NCI-H446 (cell line): ENCODE measurements around the gene SPTAN1.
"Not testable (repeated sequence)": the region's sequence is repeated elsewhere in the genome, so short reads cannot be mapped to it uniquely, and the experiment has no call there.

Experiments
- DNase-seq, 2 experiments: peaks; one replicate each; lab custom pipeline; 2025; lab: John Stamatoyannopoulos, UW

Gene SPTAN1

DNA sequence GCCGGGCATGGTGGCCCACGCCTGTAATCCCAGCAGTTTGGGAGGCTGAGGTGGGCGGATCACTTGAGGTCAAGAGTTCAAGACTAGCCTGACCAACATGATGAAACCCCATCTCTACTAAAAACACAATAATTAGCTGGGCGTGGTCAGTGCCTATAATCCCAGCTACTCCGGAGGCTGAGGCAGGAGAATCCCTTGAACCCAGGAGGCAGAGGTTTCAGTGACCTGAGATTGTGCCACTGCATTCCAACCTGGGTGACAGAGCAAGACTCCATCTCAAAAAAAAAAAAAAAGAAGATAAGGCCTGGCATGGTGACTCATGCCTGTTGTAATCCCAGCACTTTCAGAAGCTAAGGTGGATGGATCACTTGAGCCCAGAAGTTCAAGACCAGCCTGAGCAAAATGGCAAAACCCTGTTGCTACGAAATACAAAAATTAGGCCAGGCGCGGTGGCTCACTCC, 114.1 kb downstream of the SPTAN1 start:
- not testable (repeated sequence) for DNase-seq

DNA sequence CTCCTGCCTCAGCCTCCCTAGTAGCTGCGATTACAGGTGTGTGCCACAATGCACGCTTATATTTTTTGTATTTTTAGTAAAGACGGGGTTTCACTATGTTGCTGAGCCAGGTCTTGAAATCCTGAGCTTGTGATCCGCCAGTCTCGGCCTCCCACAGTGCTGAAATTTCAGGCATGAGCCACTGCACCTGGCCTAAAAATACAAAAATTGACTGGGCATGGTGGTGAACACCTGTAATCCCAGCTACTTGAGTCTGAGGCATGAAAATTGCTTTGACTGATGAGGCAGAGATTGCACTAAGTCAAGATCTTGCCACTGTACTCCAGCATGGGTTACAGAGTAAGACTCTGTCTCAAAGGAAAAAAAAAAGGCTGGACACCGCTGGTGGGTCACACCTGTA, 117.4 kb downstream of the SPTAN1 start:
- DNase-seq: no peak

DNA sequence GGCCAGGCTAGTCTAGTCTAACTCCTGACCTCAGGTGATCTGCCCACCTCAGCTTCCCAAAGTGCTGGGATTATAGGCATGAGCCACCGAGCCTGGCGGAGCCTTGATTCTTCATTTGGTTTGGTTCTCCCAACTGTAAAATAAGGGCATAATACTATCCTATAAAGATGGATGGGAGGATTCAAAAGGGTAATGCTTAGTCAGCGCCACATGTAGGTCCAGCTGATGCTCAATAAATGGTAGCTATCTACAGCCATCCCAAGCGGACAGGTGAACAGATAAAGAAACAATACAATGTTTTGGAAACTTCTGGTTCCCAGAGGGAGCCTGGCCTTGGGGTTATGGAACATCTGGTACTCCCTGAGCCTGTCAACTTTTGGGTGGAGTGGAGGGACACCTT, 123.0 kb downstream of the SPTAN1 start:
- DNase-seq: no peak

DNA sequence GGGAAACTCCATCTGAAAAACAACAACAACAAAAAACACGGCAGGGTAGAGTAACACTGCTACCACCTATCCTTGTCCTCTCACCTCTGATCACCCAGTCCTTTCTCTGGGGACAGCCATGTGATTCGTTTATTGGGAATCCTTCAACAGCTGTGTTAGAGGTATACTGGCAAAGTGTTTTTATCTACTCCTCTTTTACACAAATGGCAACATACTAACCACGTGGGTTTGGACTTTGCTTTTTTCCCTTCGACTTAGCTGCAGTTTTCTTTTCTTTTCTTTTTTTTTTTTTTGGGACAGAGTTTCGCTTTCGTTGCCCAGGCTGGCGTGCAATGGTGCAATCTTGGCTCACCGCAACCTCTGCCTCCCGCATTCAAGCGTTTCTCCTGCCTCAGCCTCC, 125.4 kb downstream of the SPTAN1 start:
- DNase-seq: no peak
